Measurements from ENCODE around the gene FABP6. TPM values are rescaled to one million over a fixed set of nuclear protein-coding genes. Genes with fewer than 3 reads are reported as not detected.

FABP6 gene
- total RNA-seq, 1 experiment from 2014 or later: 0.31 TPM

- in situ Hi-C loops (cut with HindIII; ENCODE audit: low pct_unique_long_range_greater_than_20kb, low sequenced_read_pairs) (no loop called here), intact Hi-C loops (cut with micrococcal nuclease; ENCODE audit: unreplicated experiment) (no loop called here)
- no peaks in the 10 kb centered on the region for H3K27me3 ChIP-seq (ENCODE audit: control insufficient read depth, insufficient read depth, low read length)
- H3K27ac ChIP-seq (ENCODE audit: low read length): no peak overlapping the region
- BruUV-seq (replicated peaks): no TSS peak
- ChIA-PET CTCF (interaction anchor here (0.6 kb wide), 1 partner anchor 65 kb away, joined by 5 read pairs; no protein-coding TSS in a partner anchor), POLR2A (no interaction called here)
- H3K9me3 ChIP-seq (ENCODE audit: control insufficient read depth, insufficient read depth, low read depth, low read length): no peaks in the 10 kb centered on the region
- no peak for ATAC-seq
- peaks cover 27% of the 10 kb centered on the region for H3K4me1 ChIP-seq (ENCODE audit: control insufficient read depth, insufficient read depth, low read length)
- H3K36me3 ChIP-seq (ENCODE audit: control insufficient read depth, insufficient read depth, low read length): no peaks in the 10 kb centered on the region
- no peak overlapping the region for H3K4me3 ChIP-seq (ENCODE audit: low read depth in 2 of 2, low read length in 2 of 2)
- DNase-seq (ENCODE audit: low read depth, low spot score): no peak
- TF ChIP-seq POLR2AphosphoS5 (IDR thresholded peaks at IDR 0.05; ENCODE audit: low read depth, low read length): no peak
- TF ChIP-seq TCF7L2 (IDR thresholded peaks at IDR 0.05; ENCODE audit: low read depth, low read length): no peak
- no peak for TF ChIP-seq SIN3A (IDR thresholded peaks at IDR 0.05; ENCODE audit: borderline replicate concordance, insufficient read depth, low read depth, low read length)
- no peak for TF ChIP-seq REST (IDR thresholded peaks at IDR 0.05; ENCODE audit: insufficient read depth in 1 of 2, low read depth in 2 of 2, low read length in 1 of 2)
- TF ChIP-seq CTCF (IDR thresholded peaks at IDR 0.05): no peak
These were observed 57.6 kb downstream of the FABP6 start for GRCh38 chr5:160286947-160287346.

- CTCF ChIA-PET: no interaction called here
- in situ Hi-C loops (cut with HindIII; ENCODE audit: low pct_unique_long_range_greater_than_20kb, low sequenced_read_pairs): no loop called here
- POLR2A ChIA-PET: no interaction called here
- peak; percentile 61 for ATAC-seq
- Histone ChIP-seq H3K27me3 (ENCODE audit: control insufficient read depth, insufficient read depth, low read length) (no peaks in the 10 kb centered on the region), H3K36me3 (ENCODE audit: control insufficient read depth, insufficient read depth, low read length) (no peaks in the 10 kb centered on the region), H3K27ac (ENCODE audit: low read length) (no peak overlapping the region; the same call in 1 of the 2 replicates), H3K9me3 (ENCODE audit: control insufficient read depth, insufficient read depth, low read depth, low read length) (no peaks in the 10 kb centered on the region), H3K4me1 (ENCODE audit: control insufficient read depth, insufficient read depth, low read length) (peaks cover 31% of the 10 kb centered on the region), H3K4me3 (ENCODE audit: low read depth in 2 of 2, low read length in 2 of 2) (no peak overlapping the region)
- no peak for DNase-seq (ENCODE audit: low read depth, low spot score)
- TF ChIP-seq REST (IDR thresholded peaks at IDR 0.05; ENCODE audit: insufficient read depth in 1 of 2, low read depth in 2 of 2, low read length in 1 of 2) (no peak), TCF7L2 (IDR thresholded peaks at IDR 0.05; ENCODE audit: low read depth, low read length) (no peak), POLR2AphosphoS5 (IDR thresholded peaks at IDR 0.05; ENCODE audit: low read depth, low read length) (no peak), CTCF (IDR thresholded peaks at IDR 0.05) (no peak), SIN3A (IDR thresholded peaks at IDR 0.05; ENCODE audit: borderline replicate concordance, insufficient read depth, low read depth, low read length) (no peak)
- intact Hi-C loops (cut with micrococcal nuclease; ENCODE audit: unreplicated experiment): no loop called here
- BruUV-seq (replicated peaks): no TSS peak
These were observed 58.2 kb downstream of the FABP6 start for GRCh38 chr5:160287378-160288051.
